Activated CD8-positive, alpha-beta T cell treated with anti-CD3 and anti-CD28 coated beads for 36 hours (primary cell): ENCODE measurements around the gene C8B. TPM values are rescaled to one million over a fixed set of nuclear protein-coding genes. Genes with fewer than 3 reads are reported as not detected.

Source experiments
- ATAC-seq: fragments of 200-7000 bp; cut with Tn5 transposase; one replicate; pipeline ENCODE4 v1.10.0; 2021; ENCODE audit warnings: mild to moderate bottlenecking, moderate library complexity
- CTCF ChIA-PET: fragments of 350-600 bp; sonication (Branson Sonifier 250); formaldehyde crosslinking; loops from one replicate; lab custom pipeline; 2021; ENCODE audit warnings: antibody characterized with exemption; lab: Charles Lee
- POLR2A ChIA-PET: fragments of 350-600 bp; sonication (Branson Sonifier 250); formaldehyde crosslinking; loops from one replicate; lab custom pipeline; 2021; ENCODE audit warnings: antibody characterized with exemption; lab: Charles Lee
- DNase-seq: peaks from one replicate; pipeline ENCODE4 v3.0.0-alpha.2; 2020
- H3K27ac Mint-ChIP-seq: one replicate; pipeline ENCODE4 v1.8.0; 2021; ENCODE audit warnings: mild to moderate bottlenecking, mixed read lengths
- H3K27me3 Mint-ChIP-seq: one replicate; pipeline ENCODE4 v1.8.0; 2021; ENCODE audit warnings: mixed read lengths
- H3K36me3 Mint-ChIP-seq: one replicate; pipeline ENCODE4 v1.8.0; 2021; ENCODE audit warnings: low read depth, mixed read lengths
- H3K4me1 Mint-ChIP-seq: one replicate; pipeline ENCODE4 v1.8.0; 2021; ENCODE audit warnings: low read depth, mixed read lengths
- H3K4me3 Mint-ChIP-seq: one replicate; pipeline ENCODE4 v1.8.0; 2021; ENCODE audit warnings: mild to moderate bottlenecking, moderate library complexity, mixed read lengths
- H3K9me3 Mint-ChIP-seq: one replicate; pipeline ENCODE4 v1.8.0; 2021; ENCODE audit warnings: mixed read lengths
- intact Hi-C: fragments of 100-400 bp; cut with micrococcal nuclease; formaldehyde crosslinking; loops from one replicate; pipeline ENCODE4 v1.10.0; 2022
- total RNA-seq, 2 experiments: library from RNA; stranded (reverse); gene quantifications; one replicate each; pipeline ENCODE4 v1.2.3, GENCODE V29; 2021
- TF ChIP-seq, protein P1 (sequence below): fragments of 200-600 bp; IDR thresholded peaks from one replicate; pipeline ENCODE4 v1.8.0; 2022; ENCODE audit warnings: antibody characterized with exemption, mild to moderate bottlenecking

The C8B gene
- total RNA-seq, 2 experiments from 2014 or later, result not detected

DNA sequence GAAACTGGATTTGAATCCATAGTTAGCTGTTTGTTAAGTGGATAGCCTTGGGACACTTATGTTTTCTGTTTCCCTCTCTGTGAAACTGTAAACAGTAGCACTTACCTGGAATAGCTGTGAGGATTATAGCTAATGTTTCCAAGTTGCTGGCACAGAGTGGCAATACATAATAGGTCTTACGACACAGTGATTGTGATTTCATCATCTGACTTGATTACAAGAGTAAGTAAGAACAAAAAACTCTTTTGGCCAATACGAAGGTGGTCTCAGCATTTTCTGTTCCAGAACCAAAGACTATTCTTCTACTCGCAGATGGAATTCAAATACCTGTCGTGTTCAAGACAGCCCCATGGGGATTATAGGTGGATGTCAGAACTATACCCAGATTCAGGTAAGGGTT lies 2.1 kb downstream of the C8B start:
- H3K9me3 Mint-ChIP-seq, result peaks cover 2% of the 10 kb centered on the region
- H3K27ac Mint-ChIP-seq, result no peak overlapping the region
- intact Hi-C loops, result no loop called here
- no peak overlapping the region for H3K4me3 Mint-ChIP-seq
- no peaks in the 10 kb centered on the region for H3K36me3 Mint-ChIP-seq
- ChIA-PET CTCF (no interaction called here), POLR2A (no interaction called here)
- TF ChIP-seq, protein P1, sequence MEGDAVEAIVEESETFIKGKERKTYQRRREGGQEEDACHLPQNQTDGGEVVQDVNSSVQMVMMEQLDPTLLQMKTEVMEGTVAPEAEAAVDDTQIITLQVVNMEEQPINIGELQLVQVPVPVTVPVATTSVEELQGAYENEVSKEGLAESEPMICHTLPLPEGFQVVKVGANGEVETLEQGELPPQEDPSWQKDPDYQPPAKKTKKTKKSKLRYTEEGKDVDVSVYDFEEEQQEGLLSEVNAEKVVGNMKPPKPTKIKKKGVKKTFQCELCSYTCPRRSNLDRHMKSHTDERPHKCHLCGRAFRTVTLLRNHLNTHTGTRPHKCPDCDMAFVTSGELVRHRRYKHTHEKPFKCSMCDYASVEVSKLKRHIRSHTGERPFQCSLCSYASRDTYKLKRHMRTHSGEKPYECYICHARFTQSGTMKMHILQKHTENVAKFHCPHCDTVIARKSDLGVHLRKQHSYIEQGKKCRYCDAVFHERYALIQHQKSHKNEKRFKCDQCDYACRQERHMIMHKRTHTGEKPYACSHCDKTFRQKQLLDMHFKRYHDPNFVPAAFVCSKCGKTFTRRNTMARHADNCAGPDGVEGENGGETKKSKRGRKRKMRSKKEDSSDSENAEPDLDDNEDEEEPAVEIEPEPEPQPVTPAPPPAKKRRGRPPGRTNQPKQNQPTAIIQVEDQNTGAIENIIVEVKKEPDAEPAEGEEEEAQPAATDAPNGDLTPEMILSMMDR, result no peak
- no peaks in the 10 kb centered on the region for H3K4me1 Mint-ChIP-seq
- H3K27me3 Mint-ChIP-seq, result peaks cover 4% of the 10 kb centered on the region
- no peak for ATAC-seq
- DNase-seq, result no peak

DNA sequence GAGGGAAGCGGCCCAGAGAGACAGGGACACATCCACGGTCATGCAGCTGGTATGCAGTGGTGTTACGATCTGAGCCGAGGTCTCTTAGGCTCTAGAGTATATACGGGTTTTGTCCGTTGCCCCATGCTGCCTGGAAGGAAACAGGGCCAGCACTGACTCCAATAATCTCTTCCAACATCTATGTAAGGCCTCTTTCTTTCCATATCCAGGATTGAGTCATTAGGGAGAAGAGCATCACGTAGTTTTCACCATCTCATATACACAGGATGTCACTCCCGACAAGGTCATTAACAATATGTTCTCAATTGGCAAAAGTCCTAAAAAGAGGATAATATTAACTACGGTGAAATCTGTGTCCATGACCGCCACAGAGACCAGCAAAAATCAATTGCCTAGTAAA lies 4.4 kb downstream of the C8B start:
- CTCF ChIA-PET, result no interaction called here
- ATAC-seq (no peak), DNase-seq (no peak)
- POLR2A ChIA-PET, result no interaction called here
- Mint-ChIP-seq H3K9me3 (no peaks in the 10 kb centered on the region), H3K36me3 (no peaks in the 10 kb centered on the region), H3K27me3 (peaks cover 9% of the 10 kb centered on the region), H3K27ac (no peak overlapping the region), H3K4me3 (no peak overlapping the region), H3K4me1 (no peaks in the 10 kb centered on the region)
- intact Hi-C loops, result no loop called here
- TF ChIP-seq, protein P1, result no peak

DNA sequence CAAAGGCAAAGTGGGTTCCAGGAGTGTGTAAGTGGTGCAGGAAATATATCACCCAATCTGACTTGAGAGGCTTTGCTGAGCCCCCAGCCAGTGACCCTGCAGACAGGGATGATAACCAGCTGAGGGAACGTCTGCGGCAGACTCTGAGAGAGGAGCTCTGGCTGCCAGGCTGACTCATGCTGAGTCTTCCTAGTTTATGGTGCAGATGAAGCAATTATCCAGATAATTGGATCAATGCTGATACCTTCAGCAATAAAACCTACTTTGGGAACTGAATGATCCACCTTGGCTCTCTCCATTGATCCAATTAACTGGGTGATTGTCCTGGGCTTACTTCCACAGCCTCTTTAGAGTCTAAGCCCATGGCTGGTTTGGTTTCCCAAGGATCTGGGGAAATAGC lies 7.3 kb downstream of the C8B start:
- DNase-seq (no peak), ATAC-seq (no peak)
- CTCF ChIA-PET, result no interaction called here
- TF ChIP-seq, protein P1, result no peak
- Mint-ChIP-seq H3K27ac (no peak overlapping the region), H3K4me1 (no peaks in the 10 kb centered on the region), H3K36me3 (no peaks in the 10 kb centered on the region), H3K4me3 (no peak overlapping the region), H3K9me3 (no peaks in the 10 kb centered on the region), H3K27me3 (peaks cover 9% of the 10 kb centered on the region)
- POLR2A ChIA-PET, result no interaction called here
- intact Hi-C loops, result no loop called here

DNA sequence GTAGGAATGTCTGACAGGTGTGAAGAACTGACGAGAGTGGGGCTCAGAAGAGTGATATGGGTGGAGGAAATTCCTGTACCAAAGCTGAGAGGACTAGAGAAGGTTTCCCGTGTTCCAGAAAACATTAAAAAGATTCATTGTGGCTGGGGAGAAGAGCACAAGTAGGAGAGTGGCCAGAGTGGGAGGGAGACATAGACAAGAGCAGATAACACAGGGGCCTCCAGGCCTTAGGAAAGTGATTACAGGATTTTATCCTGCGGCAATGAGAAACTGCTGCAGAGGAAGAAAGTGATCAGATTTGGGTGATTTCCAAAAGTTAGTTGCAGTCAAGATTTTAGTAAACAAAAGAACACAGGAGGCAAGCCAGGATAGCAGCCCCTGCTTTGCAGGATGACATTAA lies 7.9 kb downstream of the C8B start:
- intact Hi-C loops, result no loop called here
- ChIA-PET POLR2A (no interaction called here), CTCF (no interaction called here)
- DNase-seq, result no peak
- no peak for ATAC-seq
- Mint-ChIP-seq H3K36me3 (no peaks in the 10 kb centered on the region), H3K4me3 (no peak overlapping the region), H3K27ac (no peak overlapping the region), H3K9me3 (no peaks in the 10 kb centered on the region), H3K4me1 (no peaks in the 10 kb centered on the region), H3K27me3 (peaks cover 9% of the 10 kb centered on the region)
- TF ChIP-seq, protein P1, result no peak

DNA sequence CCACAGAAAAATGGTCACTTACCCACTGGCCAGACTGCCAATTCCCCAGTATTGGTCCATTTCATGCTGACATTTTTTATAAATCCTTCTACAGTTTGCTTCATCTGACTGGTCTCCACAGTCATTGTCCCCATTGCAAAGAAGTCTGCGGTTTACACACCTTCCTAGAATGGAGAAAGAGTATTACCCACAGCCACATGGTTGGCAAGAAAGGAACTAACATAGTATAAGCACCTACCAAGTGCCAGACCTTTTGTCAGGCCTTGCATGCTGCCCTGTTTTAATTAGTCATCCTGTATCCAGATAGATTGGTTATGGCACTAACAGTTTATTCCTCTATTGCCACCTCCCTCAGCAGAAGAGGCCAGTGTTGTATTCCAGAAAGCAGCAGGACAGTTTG lies 11.2 kb downstream of the C8B start:
- Mint-ChIP-seq H3K4me1 (no peaks in the 10 kb centered on the region), H3K4me3 (no peak overlapping the region), H3K27ac (no peak overlapping the region), H3K9me3 (no peaks in the 10 kb centered on the region), H3K27me3 (peaks cover 9% of the 10 kb centered on the region), H3K36me3 (no peaks in the 10 kb centered on the region)
- ChIA-PET POLR2A (no interaction called here), CTCF (no interaction called here)
- intact Hi-C loops, result no loop called here
- ATAC-seq (no peak), DNase-seq (no peak)
- TF ChIP-seq, protein P1, result no peak
